ENCODE results near the gene HK3. TPM values are rescaled to one million over a fixed set of nuclear protein-coding genes. Genes with fewer than 3 reads are reported as not detected.

The HK3 gene
- total RNA-seq, 2 donors from 2014 or later = 0.50 to 4.7 TPM

- H3K4me1 ChIP-seq (replicated peaks) = no peaks in the 10 kb centered on the region
- intact Hi-C loops (cut with DNase I) = no loop called here
- 74% methylated on average over 1 of the region's 1 CpG for WGBS
Observed at GRCh38 chr5:176929654-176930053, 30.5 kb upstream of the HK3 start.

DNA sequence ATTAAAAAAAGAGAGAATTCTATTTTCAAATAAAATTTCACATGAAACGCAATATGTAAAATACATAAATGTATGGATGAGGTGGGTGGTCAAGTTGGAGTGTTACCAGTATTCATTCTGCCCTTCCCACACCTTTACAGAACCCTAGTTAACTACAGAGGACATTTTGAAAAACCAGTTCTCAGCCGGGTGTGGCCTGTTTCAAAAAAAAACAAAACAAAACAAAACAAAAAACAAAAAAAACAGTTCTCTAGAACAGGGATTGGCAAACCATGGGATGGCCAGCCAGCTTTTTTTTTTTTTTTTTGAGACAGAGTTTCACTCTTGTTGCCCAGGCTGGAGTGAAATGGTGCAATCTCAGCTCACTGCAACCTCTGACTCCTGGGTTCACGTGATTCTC is 28.4 kb upstream of the HK3 start:
- TF ChIP-seq POLR2A (IDR thresholded peaks at IDR 0.05) (no peak), POLR2AphosphoS5 (IDR thresholded peaks at IDR 0.05) (no peak), CTCF (IDR thresholded peaks at IDR 0.05) (no peak)
- DNase-seq (ENCODE audit: low spot score) = no peak
- intact Hi-C loops (cut with DNase I) = no loop called here
- WGBS = 92% methylated on average over 3 of the region's 3 CpGs
- Histone ChIP-seq H3K27ac (no peak overlapping the region), H3K4me3 (no peak overlapping the region), H3K36me3 (no peaks in the 10 kb centered on the region), H3K27me3 (replicated peaks; ENCODE audit: insufficient read depth) (no peaks in the 10 kb centered on the region), H3K4me1 (replicated peaks) (no peaks in the 10 kb centered on the region), H3K9me3 (no peaks in the 10 kb centered on the region)

More at GRCh38 chr5:176929654-176930053, 30.5 kb upstream of the HK3 start:
- H3K27me3 ChIP-seq (replicated peaks; ENCODE audit: insufficient read depth) = no peaks in the 10 kb centered on the region
- DNase-seq (ENCODE audit: low spot score) = no peak
- no peak overlapping the region for H3K27ac ChIP-seq
- TF ChIP-seq CTCF (IDR thresholded peaks at IDR 0.05) (no peak), POLR2A (IDR thresholded peaks at IDR 0.05) (no peak), POLR2AphosphoS5 (IDR thresholded peaks at IDR 0.05) (no peak)
- H3K4me3 ChIP-seq = no peak overlapping the region
- H3K9me3 ChIP-seq = no peaks in the 10 kb centered on the region
- no peaks in the 10 kb centered on the region for H3K36me3 ChIP-seq

DNA sequence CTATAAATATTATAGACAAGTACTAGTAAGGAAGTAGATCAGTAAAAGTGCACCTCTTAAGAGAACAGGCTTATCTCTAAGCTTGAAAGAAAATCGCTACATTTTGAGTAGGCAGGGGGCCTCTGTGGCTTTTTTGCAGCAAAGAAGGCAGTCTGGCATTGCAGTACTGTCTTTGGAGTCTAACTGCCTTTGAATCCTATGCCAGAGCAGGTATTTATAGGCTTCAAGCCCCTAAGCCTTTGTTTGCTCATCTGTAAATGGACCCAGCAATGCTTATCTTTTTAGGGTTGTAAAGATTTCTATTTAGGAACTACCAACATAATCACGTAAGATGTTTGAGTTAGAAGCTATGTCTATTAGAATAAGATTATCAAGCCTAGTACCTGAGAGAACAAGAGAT is 23.7 kb upstream of the HK3 start:
- Histone ChIP-seq H3K9me3 (no peaks in the 10 kb centered on the region), H3K27ac (no peak overlapping the region), H3K4me3 (no peak overlapping the region), H3K4me1 (replicated peaks) (no peaks in the 10 kb centered on the region), H3K27me3 (replicated peaks; ENCODE audit: insufficient read depth) (no peaks in the 10 kb centered on the region), H3K36me3 (no peaks in the 10 kb centered on the region)
- DNase-seq (ENCODE audit: low spot score) = no peak
- no peak for TF ChIP-seq POLR2A (IDR thresholded peaks at IDR 0.05)
- TF ChIP-seq CTCF (IDR thresholded peaks at IDR 0.05) = no peak
- no peak for TF ChIP-seq POLR2AphosphoS5 (IDR thresholded peaks at IDR 0.05)
- intact Hi-C loops (cut with DNase I) = no loop called here
- WGBS = 65% methylated on average over 2 of the region's 2 CpGs

GRCh38 chr5:176921714-176922113 is 22.6 kb upstream of the HK3 start:
- Histone ChIP-seq H3K27ac (no peak overlapping the region), H3K4me1 (replicated peaks) (no peaks in the 10 kb centered on the region), H3K4me3 (no peak overlapping the region), H3K36me3 (no peaks in the 10 kb centered on the region), H3K27me3 (replicated peaks; ENCODE audit: insufficient read depth) (no peaks in the 10 kb centered on the region), H3K9me3 (no peaks in the 10 kb centered on the region)
- intact Hi-C loops (cut with DNase I) = no loop called here
- DNase-seq (ENCODE audit: low spot score) = no peak
- no peak for TF ChIP-seq POLR2AphosphoS5 (IDR thresholded peaks at IDR 0.05)
- WGBS = 86% methylated on average over 3 of the region's 3 CpGs

DNA sequence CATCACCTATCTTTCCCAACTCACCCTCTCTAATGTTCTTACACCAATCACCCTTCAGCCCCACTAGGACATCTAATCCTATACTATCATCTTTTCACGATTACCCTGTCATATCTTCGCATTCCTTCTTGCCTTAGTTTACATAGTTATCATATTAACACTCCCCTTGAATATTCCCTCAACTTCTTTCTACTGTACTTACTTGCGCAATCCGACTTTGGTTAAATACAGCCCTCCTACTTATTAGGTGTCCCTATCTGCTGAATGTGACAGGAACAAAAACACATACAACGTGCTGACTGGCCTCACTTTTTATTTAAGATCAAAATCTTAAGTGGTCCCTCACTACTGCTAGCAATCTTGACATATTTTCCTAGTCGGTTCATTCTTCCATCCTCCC is 19.5 kb upstream of the HK3 start:
- no peaks in the 10 kb centered on the region for H3K4me1 ChIP-seq (replicated peaks)
- 90% methylated on average over 6 of the region's 6 CpGs for WGBS
- no peaks in the 10 kb centered on the region for H3K36me3 ChIP-seq
- no peak overlapping the region for H3K27ac ChIP-seq
- H3K4me3 ChIP-seq = no peak overlapping the region
- DNase-seq (ENCODE audit: low spot score) = no peak
- intact Hi-C loops (cut with DNase I) = no loop called here
- H3K27me3 ChIP-seq (replicated peaks; ENCODE audit: insufficient read depth) = no peaks in the 10 kb centered on the region
- TF ChIP-seq POLR2A (IDR thresholded peaks at IDR 0.05) (no peak), CTCF (IDR thresholded peaks at IDR 0.05) (no peak), POLR2AphosphoS5 (IDR thresholded peaks at IDR 0.05) (no peak)
- no peaks in the 10 kb centered on the region for H3K9me3 ChIP-seq

Data from prostate gland (tissue), 2 donors.